ENCODE measurements around the gene STAT1.

STAT1 gene

DNA sequence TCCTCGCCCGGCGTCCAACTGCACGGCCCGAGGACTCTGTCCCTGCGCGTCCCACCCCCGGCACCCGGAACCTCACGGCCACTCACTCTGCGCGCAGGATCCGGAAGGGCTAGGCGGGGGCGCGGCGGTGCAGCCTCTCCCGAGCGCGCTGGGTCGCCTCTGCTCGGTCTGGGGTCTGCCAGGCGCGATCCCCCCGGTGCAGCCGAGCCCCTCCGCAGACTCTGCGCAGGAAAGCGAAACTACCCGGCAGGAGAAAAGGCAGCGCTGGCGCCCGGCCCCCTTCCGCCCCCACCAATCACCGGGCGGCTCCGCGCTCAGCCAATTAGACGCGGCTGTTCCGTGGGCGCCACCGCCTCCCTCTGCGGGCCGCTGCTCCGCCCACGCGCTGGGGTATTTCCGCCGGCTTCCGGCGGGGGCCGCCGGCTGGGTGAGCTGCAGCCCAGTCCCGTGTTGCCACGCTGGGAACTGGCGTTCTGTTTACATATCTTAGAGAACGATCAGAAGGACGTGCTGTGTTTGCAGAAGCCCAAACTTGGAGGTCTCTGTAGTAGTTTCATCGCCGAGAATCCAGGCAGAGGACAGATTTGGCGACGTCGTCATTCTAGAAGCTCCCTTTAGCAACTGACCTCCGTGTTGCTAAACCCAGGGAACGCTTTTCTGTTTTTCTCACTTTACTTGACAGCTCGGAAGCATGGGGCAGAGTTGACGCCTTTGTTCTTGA, at the start of gene STAT1:
Gene STAT1 (minus strand): TSS at position 240 of the 721 bp plus-strand sequence. CDS start 4,168 bp downstream, outside the sequence.
- peak within 1 kb of the TSS; percentile 81 for H3K9ac ChIP-seq (ENCODE audit: insufficient read length)
- peak; percentile 71 for DNase-seq (ENCODE audit: low read depth, low spot score)
- no peaks in the 10 kb centered on the region for H3K9me3 ChIP-seq (ENCODE audit: low read depth, low read length)
- TF ChIP-seq POLR2AphosphoS5 (IDR thresholded peaks at IDR 0.05; ENCODE audit: borderline replicate concordance, low read depth, low read length) (peak; percentile 94), FOXP2 (optimal IDR thresholded peaks at IDR 0.05; ENCODE audit: control extremely low read depth, extremely low read length, insufficient read depth) (peak; percentile 96), EZH2 (IDR thresholded peaks at IDR 0.05) (no peak)
- H3K27ac ChIP-seq, result peak within 1 kb of the TSS; percentile 74; the same call in 1 of the 2 replicates
- 0 out of 2 replicates have a peak, but pooled peaks cover 5% of the 10 kb centered on the region for H3K36me3 ChIP-seq (ENCODE audit: insufficient read depth, low read length)
- H3K4me3 ChIP-seq, result peak within 1 kb of the TSS; percentile 86

DNA sequence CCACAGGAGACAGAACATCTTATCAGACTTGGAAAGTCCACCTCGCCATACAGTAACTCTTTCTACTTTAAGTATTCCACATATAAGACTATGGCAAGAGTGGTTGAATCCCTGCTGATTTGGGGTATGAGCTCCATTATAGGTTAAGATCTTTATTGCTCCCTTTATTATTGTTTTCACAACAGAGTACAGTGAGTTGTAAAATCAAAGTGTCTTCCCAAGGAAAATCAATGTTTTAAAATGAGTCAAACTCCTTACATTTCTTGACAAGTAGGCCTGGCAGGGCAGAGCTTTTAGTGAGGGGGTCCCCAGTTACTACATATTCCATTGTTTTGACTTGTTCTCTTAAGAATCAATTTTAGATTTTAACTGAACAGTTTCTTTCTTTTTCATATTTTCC, 49.6 kb upstream of the STAT1 start:
- Histone ChIP-seq H3K9me3 (ENCODE audit: low read depth, low read length) (no peaks in the 10 kb centered on the region), H3K4me3 (no peak overlapping the region), H3K9ac (ENCODE audit: insufficient read length) (no peak overlapping the region), H3K27ac (no peak overlapping the region), H3K36me3 (ENCODE audit: insufficient read depth, low read length) (no peaks in the 10 kb centered on the region)
- TF ChIP-seq FOXP2 (optimal IDR thresholded peaks at IDR 0.05; ENCODE audit: control extremely low read depth, extremely low read length, insufficient read depth) (no peak), POLR2AphosphoS5 (IDR thresholded peaks at IDR 0.05; ENCODE audit: borderline replicate concordance, low read depth, low read length) (no peak), EZH2 (IDR thresholded peaks at IDR 0.05) (no peak)
- DNase-seq (ENCODE audit: low read depth, low spot score), result no peak

DNA sequence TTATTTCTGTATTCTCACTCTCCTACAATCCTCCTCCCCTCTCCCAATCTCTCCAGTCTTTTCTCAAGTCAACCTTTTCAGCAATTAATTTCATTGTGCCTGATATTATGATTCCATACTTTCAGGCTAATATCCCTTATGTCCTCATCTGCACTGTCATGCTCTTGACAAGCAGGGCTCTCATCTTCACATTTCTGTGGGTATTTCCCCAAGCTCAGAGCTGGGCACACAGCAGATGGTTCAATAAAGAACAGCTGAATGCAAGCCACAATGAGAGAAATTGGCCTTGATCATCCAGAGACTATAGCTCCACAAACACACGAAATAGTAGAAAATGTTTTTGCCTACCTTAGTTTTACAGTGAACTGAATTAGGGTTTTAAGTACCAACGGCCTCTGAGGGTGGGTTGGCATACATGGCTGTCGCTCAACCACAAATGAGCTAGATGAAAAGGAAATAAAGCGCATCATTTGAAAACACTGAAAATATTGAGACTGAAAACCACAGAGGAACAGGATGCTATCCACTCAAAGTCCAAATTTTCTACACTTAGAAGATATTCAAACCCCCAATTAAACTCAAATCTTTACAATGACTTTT, 47.5 kb upstream of the STAT1 start:
- no peak overlapping the region for H3K4me3 ChIP-seq
- no peak overlapping the region for H3K9ac ChIP-seq (ENCODE audit: insufficient read length)
- no peaks in the 10 kb centered on the region for H3K9me3 ChIP-seq (ENCODE audit: low read depth, low read length)
- H3K27ac ChIP-seq, result no peak overlapping the region
- H3K36me3 ChIP-seq (ENCODE audit: insufficient read depth, low read length), result no peaks in the 10 kb centered on the region
- TF ChIP-seq POLR2AphosphoS5 (IDR thresholded peaks at IDR 0.05; ENCODE audit: borderline replicate concordance, low read depth, low read length) (no peak), EZH2 (IDR thresholded peaks at IDR 0.05) (no peak), FOXP2 (optimal IDR thresholded peaks at IDR 0.05; ENCODE audit: control extremely low read depth, extremely low read length, insufficient read depth) (no peak)
- no peak for DNase-seq (ENCODE audit: low read depth, low spot score)

DNA sequence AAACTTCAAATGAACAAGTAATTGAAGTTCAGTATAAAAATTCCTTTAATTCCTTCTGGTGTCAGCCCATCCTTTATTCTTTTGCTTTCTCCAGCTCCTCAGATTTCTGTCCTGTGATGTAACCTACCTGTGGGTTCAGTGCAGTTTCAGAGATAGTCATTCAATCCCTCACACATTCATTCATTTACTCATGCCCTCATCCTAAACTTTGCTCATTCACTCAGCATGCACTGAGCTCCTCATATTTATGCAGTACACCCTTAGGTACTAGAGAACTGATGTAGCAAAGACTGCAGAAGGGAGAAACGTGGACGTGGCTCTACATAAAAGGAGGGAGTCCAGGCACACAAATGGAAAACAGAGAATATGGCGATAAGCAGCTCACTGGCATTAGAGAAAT, 45.3 kb upstream of the STAT1 start:
- H3K4me3 ChIP-seq, result no peak overlapping the region
- no peak overlapping the region for H3K27ac ChIP-seq
- no peaks in the 10 kb centered on the region for H3K36me3 ChIP-seq (ENCODE audit: insufficient read depth, low read length)
- H3K9me3 ChIP-seq (ENCODE audit: low read depth, low read length), result no peaks in the 10 kb centered on the region
- TF ChIP-seq EZH2 (IDR thresholded peaks at IDR 0.05) (no peak), POLR2AphosphoS5 (IDR thresholded peaks at IDR 0.05; ENCODE audit: borderline replicate concordance, low read depth, low read length) (no peak), FOXP2 (optimal IDR thresholded peaks at IDR 0.05; ENCODE audit: control extremely low read depth, extremely low read length, insufficient read depth) (no peak)
- H3K9ac ChIP-seq (ENCODE audit: insufficient read length), result no peak overlapping the region
- no peak for DNase-seq (ENCODE audit: low read depth, low spot score)

DNA sequence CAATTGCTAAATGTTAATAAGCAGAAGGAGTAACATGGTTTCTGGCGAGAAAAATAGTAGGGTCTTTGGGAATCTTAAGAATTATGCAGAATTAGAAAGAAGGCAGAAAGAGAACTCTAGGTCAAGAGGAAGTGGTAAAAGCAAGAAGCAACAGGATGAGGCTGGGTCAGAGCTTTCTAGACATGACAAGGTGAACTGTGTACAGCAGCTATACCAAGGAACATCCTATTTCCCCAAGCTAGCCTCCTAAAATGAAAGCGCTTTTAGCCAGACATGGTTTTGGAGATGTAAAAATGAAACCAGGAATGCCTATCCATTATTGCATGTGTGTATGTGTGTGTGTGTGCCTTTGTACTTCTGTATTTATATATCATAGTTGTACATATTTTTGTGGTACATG, 42.3 kb upstream of the STAT1 start:
- DNase-seq (ENCODE audit: low read depth, low spot score), result no peak
- Histone ChIP-seq H3K36me3 (ENCODE audit: insufficient read depth, low read length) (no peaks in the 10 kb centered on the region), H3K4me3 (no peak overlapping the region), H3K9me3 (ENCODE audit: low read depth, low read length) (no peaks in the 10 kb centered on the region), H3K9ac (ENCODE audit: insufficient read length) (no peak overlapping the region), H3K27ac (no peak overlapping the region)
- no peak for TF ChIP-seq EZH2 (IDR thresholded peaks at IDR 0.05)
- no peak for TF ChIP-seq FOXP2 (optimal IDR thresholded peaks at IDR 0.05; ENCODE audit: control extremely low read depth, extremely low read length, insufficient read depth)
- TF ChIP-seq POLR2AphosphoS5 (IDR thresholded peaks at IDR 0.05; ENCODE audit: borderline replicate concordance, low read depth, low read length), result no peak

DNA sequence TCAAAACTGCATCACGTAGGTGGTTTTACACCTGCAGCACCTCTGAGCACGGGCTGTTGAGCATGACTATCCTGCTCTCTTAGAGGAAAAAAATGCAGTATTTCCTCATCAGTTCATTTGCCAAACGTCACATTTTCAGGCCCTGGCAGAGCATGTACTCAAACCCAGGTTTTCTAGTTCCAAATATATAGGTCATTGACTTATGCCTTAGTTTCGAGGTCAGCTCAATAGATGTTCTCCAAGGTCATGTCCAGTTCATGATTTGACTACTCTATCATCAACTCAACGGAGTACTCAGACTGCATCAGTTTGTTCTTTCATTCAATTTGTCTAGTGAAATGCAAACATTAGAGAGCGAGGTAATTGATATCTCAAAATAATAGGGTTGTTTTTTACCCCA, 39.3 kb upstream of the STAT1 start:
- Histone ChIP-seq H3K9ac (ENCODE audit: insufficient read length) (no peak overlapping the region), H3K27ac (no peak overlapping the region), H3K36me3 (ENCODE audit: insufficient read depth, low read length) (no peaks in the 10 kb centered on the region), H3K4me3 (no peak overlapping the region), H3K9me3 (ENCODE audit: low read depth, low read length) (no peaks in the 10 kb centered on the region)
- TF ChIP-seq EZH2 (IDR thresholded peaks at IDR 0.05) (no peak), FOXP2 (optimal IDR thresholded peaks at IDR 0.05; ENCODE audit: control extremely low read depth, extremely low read length, insufficient read depth) (no peak), POLR2AphosphoS5 (IDR thresholded peaks at IDR 0.05; ENCODE audit: borderline replicate concordance, low read depth, low read length) (no peak)
- no peak for DNase-seq (ENCODE audit: low read depth, low spot score)

DNA sequence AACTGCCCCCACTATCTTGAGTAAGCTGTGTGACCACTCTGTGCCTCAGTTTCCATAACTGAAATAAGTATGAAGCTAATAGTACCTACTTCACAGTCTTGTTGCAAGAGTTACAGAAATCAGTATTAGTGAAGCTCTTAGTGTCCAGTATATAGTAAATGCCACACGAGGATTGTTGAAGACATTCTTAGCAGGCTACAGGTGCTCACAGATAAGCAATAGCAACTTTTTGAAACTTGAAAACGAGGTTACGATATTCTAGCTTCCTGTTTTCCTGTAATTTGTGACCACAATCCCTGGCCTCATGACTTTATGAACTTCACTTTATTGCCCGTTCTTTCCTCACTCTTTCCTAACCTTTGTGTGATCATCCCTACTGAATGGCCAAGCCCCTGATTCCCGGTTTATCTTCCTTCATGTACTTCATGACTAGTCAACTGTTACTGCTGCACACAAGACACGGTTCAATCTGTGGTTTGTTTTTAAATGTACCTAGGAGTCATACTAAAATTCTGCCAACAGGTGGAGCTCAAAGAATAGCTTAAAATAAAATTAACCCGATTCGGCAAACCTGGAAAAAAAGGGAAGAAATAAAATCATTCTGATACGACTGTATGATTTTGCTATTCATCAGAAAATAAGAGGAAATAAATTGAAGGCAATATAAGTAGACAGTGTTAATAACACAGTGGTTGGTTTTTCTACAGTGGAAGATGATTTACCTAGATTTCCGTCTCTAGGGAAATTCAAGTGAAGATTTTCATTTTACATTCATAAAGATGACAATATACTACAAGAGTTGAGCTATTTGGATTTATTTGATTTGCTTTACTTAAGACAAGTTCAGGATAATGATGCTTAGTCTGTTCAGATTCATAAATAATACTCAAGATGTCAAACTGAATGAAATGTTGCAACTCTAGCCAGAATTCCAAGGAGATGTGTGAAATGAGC, 38.1 kb upstream of the STAT1 start:
- Histone ChIP-seq H3K9ac (ENCODE audit: insufficient read length) (no peak overlapping the region), H3K36me3 (ENCODE audit: insufficient read depth, low read length) (no peaks in the 10 kb centered on the region), H3K4me3 (0 out of 2 replicates have a peak overlapping the region, but pooled peaks have one; percentile 14), H3K9me3 (ENCODE audit: low read depth, low read length) (no peaks in the 10 kb centered on the region), H3K27ac (no peak overlapping the region)
- TF ChIP-seq POLR2AphosphoS5 (IDR thresholded peaks at IDR 0.05; ENCODE audit: borderline replicate concordance, low read depth, low read length) (no peak), FOXP2 (optimal IDR thresholded peaks at IDR 0.05; ENCODE audit: control extremely low read depth, extremely low read length, insufficient read depth) (no peak)
- peak; percentile 62 for DNase-seq (ENCODE audit: low read depth, low spot score)

DNA sequence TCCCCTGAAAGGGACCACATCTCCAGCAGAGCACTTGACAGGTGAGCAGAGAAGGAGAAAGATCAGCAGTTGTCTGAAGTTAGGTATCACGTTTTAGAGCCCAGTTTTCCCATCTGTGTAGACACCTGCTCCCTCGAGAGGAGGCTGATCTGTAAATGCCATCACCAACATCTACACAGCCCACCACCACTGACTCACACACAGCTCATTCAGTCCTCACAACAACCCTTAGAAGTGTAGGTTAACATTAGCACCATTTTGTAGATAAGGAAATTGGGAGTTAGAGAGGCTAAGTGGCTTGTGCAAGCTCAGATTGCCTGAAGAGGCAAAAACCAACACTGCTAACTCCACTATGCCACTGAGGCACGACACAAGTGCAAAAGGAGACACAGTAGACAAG, 37.2 kb upstream of the STAT1 start:
- Histone ChIP-seq H3K4me3 (no peak overlapping the region), H3K9ac (ENCODE audit: insufficient read length) (no peak overlapping the region), H3K9me3 (ENCODE audit: low read depth, low read length) (no peaks in the 10 kb centered on the region), H3K27ac (no peak overlapping the region), H3K36me3 (ENCODE audit: insufficient read depth, low read length) (no peaks in the 10 kb centered on the region)
- no peak for DNase-seq (ENCODE audit: low read depth, low spot score)
- TF ChIP-seq POLR2AphosphoS5 (IDR thresholded peaks at IDR 0.05; ENCODE audit: borderline replicate concordance, low read depth, low read length) (no peak), EZH2 (IDR thresholded peaks at IDR 0.05) (no peak), FOXP2 (optimal IDR thresholded peaks at IDR 0.05; ENCODE audit: control extremely low read depth, extremely low read length, insufficient read depth) (no peak)
